GM12873 (cell line): ENCODE results near the gene TMED7.

Source experiments
- TF ChIP-seq, protein P1 (sequence below): IDR thresholded peaks from 2 replicates; pipeline ENCODE4 v1.5.1; 2012; ENCODE audit warnings: low read depth, mild to moderate bottlenecking, moderate library complexity, low read length, control low read depth; ENCODE audit not compliant: insufficient read depth; ENCODE audit errors: missing control alignments

The TMED7 gene

DNA sequence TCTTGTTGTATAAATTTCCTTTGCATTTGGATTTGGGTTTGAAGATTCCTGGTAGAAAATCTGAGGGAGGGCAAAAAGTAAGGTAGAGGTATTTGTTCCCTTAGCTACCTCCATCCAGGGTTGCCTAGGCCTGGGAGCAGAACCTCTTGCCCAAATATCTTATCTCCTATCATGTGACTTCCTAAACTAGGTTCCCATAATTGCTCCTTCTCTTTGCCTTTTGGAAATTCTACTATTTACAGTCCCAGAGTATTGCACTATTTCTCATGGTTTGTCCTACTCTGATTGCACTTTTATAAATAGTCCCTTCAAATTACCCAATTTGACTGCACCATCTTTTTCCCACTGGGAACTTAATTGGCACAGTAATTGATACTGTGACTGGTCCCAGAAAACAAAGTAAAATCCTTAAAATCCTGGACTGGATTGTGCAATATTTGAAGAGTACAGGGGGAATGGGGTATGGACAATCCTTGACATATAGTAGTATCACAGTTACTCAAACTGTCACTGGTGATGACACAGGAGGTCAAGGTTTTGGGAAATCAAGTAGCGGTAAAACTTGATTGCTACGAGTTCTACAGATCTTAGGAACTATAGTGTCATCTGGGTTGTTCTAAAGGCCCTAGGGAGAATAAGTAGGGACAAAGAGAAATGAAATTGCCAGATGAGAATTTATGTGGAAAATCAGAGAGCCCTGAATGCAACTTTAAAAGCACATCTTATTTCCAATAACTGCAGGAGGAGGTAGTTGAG, 31.5 kb upstream of the TMED7 start:
- TF ChIP-seq, protein P1, sequence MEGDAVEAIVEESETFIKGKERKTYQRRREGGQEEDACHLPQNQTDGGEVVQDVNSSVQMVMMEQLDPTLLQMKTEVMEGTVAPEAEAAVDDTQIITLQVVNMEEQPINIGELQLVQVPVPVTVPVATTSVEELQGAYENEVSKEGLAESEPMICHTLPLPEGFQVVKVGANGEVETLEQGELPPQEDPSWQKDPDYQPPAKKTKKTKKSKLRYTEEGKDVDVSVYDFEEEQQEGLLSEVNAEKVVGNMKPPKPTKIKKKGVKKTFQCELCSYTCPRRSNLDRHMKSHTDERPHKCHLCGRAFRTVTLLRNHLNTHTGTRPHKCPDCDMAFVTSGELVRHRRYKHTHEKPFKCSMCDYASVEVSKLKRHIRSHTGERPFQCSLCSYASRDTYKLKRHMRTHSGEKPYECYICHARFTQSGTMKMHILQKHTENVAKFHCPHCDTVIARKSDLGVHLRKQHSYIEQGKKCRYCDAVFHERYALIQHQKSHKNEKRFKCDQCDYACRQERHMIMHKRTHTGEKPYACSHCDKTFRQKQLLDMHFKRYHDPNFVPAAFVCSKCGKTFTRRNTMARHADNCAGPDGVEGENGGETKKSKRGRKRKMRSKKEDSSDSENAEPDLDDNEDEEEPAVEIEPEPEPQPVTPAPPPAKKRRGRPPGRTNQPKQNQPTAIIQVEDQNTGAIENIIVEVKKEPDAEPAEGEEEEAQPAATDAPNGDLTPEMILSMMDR: no peak

DNA sequence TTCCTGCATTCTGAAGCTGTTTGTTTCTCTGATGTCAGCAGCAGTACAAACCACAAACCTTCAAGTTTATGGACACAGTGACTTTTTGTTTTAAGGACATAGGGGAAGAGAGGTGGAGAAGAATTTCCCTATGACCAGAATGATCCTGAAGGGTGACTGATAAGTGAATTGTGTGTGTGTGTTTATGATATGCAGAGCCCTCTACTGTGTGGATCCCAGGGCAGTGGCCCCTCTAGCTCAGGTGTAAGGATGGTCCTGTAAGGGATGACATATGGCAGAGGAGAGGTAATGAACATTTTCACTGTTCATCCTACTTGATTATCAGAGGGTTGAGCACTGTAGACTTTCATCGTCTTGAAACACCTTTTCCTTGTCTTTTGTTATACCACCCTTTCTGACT, 30.6 kb upstream of the TMED7 start:
- TF ChIP-seq, protein P1: no peak

DNA sequence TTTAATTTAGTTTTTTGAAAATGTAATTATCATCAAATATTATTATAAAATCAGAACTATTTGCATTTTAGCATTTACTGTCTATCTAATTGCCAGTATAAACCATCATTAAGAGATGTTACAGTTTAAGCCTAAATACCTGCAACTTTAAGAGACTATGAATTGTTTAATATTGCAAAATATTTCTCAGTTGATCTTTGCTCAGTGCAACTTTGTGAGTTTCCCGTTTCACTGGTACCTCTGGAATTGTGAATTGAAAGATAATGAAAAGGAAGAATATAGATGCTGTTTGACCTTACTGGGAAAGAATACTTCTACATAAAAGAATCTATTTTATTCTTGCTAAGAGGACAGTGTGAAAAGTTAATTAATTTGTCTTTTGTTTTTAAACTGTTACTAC, 30.2 kb upstream of the TMED7 start:
- TF ChIP-seq, protein P1: no peak

DNA sequence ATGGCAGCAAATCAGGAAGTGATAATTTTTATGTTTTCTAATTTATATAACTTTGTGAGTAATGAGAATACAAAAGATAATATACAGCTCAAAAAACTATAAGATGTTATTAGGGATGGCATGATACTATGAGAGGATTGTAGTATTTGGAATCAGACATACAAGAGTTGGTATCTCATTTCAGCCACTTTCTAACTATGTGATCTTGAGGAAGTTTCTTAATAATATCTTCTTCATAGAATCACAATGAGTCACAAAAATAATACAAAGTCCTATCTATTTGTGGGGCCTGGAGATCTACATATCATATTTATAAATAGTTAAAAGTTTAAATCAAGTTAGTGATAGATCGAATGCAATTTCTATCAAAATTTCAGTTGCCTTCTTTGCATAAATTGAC, 23.7 kb upstream of the TMED7 start:
- TF ChIP-seq, protein P1: no peak

DNA sequence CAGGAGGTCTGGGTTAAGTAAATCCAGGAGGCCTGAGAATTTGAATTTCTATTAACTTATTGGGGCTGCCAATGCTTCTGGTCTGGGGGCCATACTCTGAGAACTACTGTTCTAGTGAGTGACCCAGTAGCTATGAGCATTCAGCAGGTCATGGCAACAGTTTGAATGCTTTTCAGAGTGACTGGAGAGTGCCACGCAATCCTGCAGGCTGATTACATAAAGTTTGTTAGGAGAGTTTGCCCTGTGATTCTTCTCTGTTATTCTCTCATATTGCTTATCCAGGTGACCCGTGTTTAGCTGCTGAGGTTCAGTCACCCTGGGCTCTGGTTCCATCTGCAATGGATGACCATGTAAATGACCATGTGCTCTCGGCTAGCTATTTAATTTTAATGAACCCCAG, 22.2 kb upstream of the TMED7 start:
- TF ChIP-seq, protein P1: no peak

DNA sequence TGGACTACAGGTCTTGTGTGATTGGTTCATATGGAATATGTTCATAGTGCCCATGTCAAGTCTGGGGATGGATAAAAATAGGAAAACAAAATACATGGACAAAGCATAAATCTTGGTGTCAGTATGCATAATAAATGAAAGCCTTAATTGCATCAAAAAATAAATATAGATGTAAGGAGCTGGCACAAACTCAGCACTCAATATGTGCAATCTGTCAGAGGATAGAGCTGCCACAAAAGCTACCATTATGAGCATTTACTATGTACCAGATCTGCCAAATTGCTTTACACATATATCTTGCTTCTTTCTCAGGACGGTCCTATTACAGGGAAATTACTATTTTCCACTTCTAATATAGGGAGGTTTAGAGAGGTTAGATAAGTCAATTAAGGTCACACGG, 18.2 kb upstream of the TMED7 start:
- TF ChIP-seq, protein P1: no peak

DNA sequence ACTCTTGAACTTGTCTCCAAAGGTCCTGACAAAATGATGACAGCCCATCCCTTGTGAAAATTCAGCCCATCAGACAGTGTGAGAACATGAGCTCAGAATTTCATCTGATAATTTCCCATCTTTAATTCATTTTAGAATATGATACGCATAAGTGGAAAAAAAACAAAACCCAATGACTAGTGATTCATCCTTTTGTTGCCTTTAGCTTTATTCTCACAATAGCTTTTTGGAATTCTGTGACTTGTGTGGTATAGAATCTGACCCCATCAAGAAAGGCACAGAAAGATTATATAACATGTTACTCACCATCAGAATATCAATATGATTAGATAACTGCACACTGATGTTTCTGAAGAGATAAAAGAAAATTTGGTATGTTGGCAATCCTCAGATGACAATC, 16.1 kb upstream of the TMED7 start:
- TF ChIP-seq, protein P1: no peak
